Measurements from ENCODE around the gene RBKS. TPM values are rescaled to one million over a fixed set of nuclear protein-coding genes. Genes with fewer than 3 reads are reported as not detected.

RBKS gene
- total and polyA plus RNA-seq, 12 donors: 0.88 to 9.1 (median 5.0) TPM

GRCh38 chr2:27772804-27773203 lies 117.4 kb downstream of the RBKS start:
- WGBS, 2 donors: 10 to 15% methylated on average over 2 of the region's 2 CpGs

GRCh38 chr2:27771548-27772335 lies 118.4 kb downstream of the RBKS start, which contains the start of gene MRPL33:
TSS of gene MRPL33 (plus strand) at chr2:27771719. CDS start at chr2:27771778, 59 bp downstream.
- intact Hi-C loops (cut with DNase I): loop anchor here in 6 of 10 donors (5.0 to 10.0 kb wide), 3 partner anchors 49 to 626 kb away; partner anchors contain the start of gene FOSL2 (in 4 of the 6)
- peak; percentile 97 to 98 (median 98) for ATAC-seq
- 0% methylated on average over 48 of the region's 48 CpGs for WGBS, 2 donors

More at GRCh38 chr2:27772804-27773203, 117.4 kb downstream of the RBKS start:
- Histone ChIP-seq H3K27me3 (no peaks in the 10 kb centered on the region), H3K4me1 (peaks cover 5 to 62% (median 51%) of the 10 kb centered on the region in 9 donors), H3K4me3 (peak overlapping the region; percentile 50 to 90 (median 73)), H3K9me3 (no peaks in the 10 kb centered on the region), H3K36me3 (peaks cover 0 to 39% (median 6%) of the 10 kb centered on the region in 9 donors), H3K27ac (peak overlapping the region in 9 of 10 donors; percentile 11 to 96 (median 92))
- intact Hi-C loops (cut with DNase I): loop anchor here in 6 of 10 donors (5.0 to 10.0 kb wide), 3 partner anchors 51 to 624 kb away; partner anchors contain the start of gene FOSL2 (in 4 of the 6)
- DNase-seq: no peak
- TF ChIP-seq, protein P1, sequence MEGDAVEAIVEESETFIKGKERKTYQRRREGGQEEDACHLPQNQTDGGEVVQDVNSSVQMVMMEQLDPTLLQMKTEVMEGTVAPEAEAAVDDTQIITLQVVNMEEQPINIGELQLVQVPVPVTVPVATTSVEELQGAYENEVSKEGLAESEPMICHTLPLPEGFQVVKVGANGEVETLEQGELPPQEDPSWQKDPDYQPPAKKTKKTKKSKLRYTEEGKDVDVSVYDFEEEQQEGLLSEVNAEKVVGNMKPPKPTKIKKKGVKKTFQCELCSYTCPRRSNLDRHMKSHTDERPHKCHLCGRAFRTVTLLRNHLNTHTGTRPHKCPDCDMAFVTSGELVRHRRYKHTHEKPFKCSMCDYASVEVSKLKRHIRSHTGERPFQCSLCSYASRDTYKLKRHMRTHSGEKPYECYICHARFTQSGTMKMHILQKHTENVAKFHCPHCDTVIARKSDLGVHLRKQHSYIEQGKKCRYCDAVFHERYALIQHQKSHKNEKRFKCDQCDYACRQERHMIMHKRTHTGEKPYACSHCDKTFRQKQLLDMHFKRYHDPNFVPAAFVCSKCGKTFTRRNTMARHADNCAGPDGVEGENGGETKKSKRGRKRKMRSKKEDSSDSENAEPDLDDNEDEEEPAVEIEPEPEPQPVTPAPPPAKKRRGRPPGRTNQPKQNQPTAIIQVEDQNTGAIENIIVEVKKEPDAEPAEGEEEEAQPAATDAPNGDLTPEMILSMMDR (IDR thresholded peaks at IDR 0.05): no peak
- ATAC-seq: no peak

GRCh38 chr2:27771202-27771547 lies 119.0 kb downstream of the RBKS start:
- peak in 1 of 8 donors; percentile 34 for ATAC-seq
- WGBS, 2 donors: 8 to 16% methylated on average over 13 of the region's 13 CpGs
- Histone ChIP-seq H3K4me1 (peaks cover 5 to 45% (median 41%) of the 10 kb centered on the region in 9 donors), H3K4me3 (peak overlapping the region; percentile 50 to 90 (median 73)), H3K27ac (peak overlapping the region; percentile 62 to 96 (median 92)), H3K9me3 (no peaks in the 10 kb centered on the region), H3K36me3 (peaks cover 0 to 28% (median 6%) of the 10 kb centered on the region in 9 donors), H3K27me3 (no peaks in the 10 kb centered on the region)
- DNase-seq: no peak
- TF ChIP-seq, protein P1 (IDR thresholded peaks at IDR 0.05): no peak
- intact Hi-C loops (cut with DNase I): loop anchor here in 6 of 10 donors (5.0 to 10.0 kb wide), 3 partner anchors 49 to 626 kb away; partner anchors contain the start of gene FOSL2 (in 4 of the 6)

More at GRCh38 chr2:27771548-27772335, 118.4 kb downstream of the RBKS start, which contains the start of gene MRPL33:
- Histone ChIP-seq H3K27ac (peak within 1 kb of the TSS; percentile 62 to 96 (median 92)), H3K36me3 (peaks cover 0 to 34% (median 6%) of the 10 kb centered on the region in 9 donors), H3K27me3 (no peaks in the 10 kb centered on the region), H3K9me3 (no peaks in the 10 kb centered on the region), H3K4me3 (peak within 1 kb of the TSS; percentile 50 to 90 (median 73)), H3K4me1 (peaks cover 5 to 51% (median 41%) of the 10 kb centered on the region in 9 donors)
- peak; percentile 95 for DNase-seq
- TF ChIP-seq, protein P1 (IDR thresholded peaks at IDR 0.05): no peak

DNA sequence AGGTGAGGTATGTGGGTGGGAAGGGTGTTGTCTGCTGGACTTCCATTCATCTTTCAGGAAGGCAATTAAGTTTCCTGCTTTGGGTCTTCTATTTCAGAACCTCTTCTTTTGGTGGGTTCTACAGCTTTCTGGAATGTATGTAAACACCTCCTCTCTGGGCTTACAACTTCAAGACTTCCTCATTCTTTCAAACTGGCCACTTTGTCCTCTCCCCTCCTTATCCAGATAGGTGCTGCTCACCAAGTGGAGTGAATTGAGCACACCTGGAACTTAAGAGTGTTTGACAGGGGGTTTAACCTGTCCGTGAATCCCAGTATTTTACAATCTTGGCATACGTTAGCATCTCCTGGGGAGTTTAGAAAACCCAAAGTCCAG lies 123.9 kb downstream of the RBKS start:
- peak overlapping the region in 7 of 10 donors; percentile 2 to 46 (median 39) for H3K4me3 ChIP-seq
- H3K36me3 ChIP-seq: no peaks in the 10 kb centered on the region
- no peaks in the 10 kb centered on the region for H3K27me3 ChIP-seq
- ATAC-seq: no peak
- WGBS, 2 donors: 91 to 94% methylated on average over 2 of the region's 2 CpGs
- H3K9me3 ChIP-seq: no peaks in the 10 kb centered on the region
- intact Hi-C loops (cut with DNase I): no loop called here
- TF ChIP-seq, protein P1 (IDR thresholded peaks at IDR 0.05): no peak
- H3K4me1 ChIP-seq: peaks cover 0 to 16% (median 8%) of the 10 kb centered on the region in 9 donors
- no peak for DNase-seq
- peak overlapping the region in 2 of 10 donors; percentile 21 to 30 for H3K27ac ChIP-seq

Measured in heart right ventricle (tissue), 16 donors.